Epithelial cell of proximal tubule (primary cell): ENCODE data around the gene CELF4. TPM values are rescaled to one million over a fixed set of nuclear protein-coding genes. Genes with fewer than 3 reads are reported as not detected.

ENCODE experiments used
- DNase-seq: peaks from one replicate; pipeline ENCODE4 v3.0.0-alpha.2; 2011; ENCODE audit warnings: low read depth
- H3K4me3 ChIP-seq: 2 replicates; pipeline ENCODE4 v1.5.1; 2011; ENCODE audit warnings: low read depth, mild to moderate bottlenecking, low read length
- total RNA-seq: library from RNA; depleted of rRNA; stranded (reverse); fragments of >200 nt; gene quantifications from 2 replicates; pipeline ENCODE4 v1.2.3, GENCODE V29; 2015
- TF ChIP-seq, protein P1 (sequence below): conservative IDR thresholded peaks from 2 replicates; pipeline ENCODE4 v1.5.1; 2012; ENCODE audit warnings: low read depth, mild to moderate bottlenecking, low read length

Gene CELF4
- total RNA-seq, 1 donor from 2014 or later, result not detected

DNA sequence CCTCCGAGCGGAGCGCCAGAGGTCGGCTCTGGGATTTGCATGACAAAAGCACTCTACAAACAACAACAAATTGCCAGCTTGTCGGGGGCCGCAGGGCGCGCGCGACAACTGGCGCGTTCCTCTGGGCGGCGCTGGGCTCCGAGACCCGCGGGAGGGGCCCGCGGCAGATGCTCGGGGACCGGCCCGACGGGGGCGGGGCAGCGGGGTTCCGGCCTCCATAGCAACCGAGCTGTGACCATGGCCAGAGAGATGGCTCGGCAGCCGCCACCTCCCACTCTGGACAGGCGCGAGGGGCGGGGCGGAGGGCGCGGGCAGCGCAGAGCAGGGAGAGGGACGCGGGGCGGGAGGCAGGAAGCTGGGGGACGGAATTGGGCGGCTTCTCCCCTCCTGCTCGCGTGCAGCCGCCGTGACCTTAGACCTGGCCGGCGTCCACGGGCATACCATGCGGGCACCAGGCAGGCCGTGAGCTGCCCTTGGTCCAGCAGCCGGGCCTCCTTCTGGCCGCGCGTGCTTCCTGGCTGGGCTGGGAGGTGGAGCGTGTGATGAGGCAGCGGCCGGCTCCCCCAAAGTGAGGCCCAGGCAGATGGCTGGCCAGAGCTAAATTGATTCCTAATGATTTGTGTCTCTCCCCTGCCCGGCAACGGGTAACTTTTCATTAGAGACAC is 171.5 kb downstream of the CELF4 start:
- TF ChIP-seq, protein P1, sequence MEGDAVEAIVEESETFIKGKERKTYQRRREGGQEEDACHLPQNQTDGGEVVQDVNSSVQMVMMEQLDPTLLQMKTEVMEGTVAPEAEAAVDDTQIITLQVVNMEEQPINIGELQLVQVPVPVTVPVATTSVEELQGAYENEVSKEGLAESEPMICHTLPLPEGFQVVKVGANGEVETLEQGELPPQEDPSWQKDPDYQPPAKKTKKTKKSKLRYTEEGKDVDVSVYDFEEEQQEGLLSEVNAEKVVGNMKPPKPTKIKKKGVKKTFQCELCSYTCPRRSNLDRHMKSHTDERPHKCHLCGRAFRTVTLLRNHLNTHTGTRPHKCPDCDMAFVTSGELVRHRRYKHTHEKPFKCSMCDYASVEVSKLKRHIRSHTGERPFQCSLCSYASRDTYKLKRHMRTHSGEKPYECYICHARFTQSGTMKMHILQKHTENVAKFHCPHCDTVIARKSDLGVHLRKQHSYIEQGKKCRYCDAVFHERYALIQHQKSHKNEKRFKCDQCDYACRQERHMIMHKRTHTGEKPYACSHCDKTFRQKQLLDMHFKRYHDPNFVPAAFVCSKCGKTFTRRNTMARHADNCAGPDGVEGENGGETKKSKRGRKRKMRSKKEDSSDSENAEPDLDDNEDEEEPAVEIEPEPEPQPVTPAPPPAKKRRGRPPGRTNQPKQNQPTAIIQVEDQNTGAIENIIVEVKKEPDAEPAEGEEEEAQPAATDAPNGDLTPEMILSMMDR, result no peak
- DNase-seq, result no peak
- H3K4me3 ChIP-seq, result peak overlapping the region; percentile 32

DNA sequence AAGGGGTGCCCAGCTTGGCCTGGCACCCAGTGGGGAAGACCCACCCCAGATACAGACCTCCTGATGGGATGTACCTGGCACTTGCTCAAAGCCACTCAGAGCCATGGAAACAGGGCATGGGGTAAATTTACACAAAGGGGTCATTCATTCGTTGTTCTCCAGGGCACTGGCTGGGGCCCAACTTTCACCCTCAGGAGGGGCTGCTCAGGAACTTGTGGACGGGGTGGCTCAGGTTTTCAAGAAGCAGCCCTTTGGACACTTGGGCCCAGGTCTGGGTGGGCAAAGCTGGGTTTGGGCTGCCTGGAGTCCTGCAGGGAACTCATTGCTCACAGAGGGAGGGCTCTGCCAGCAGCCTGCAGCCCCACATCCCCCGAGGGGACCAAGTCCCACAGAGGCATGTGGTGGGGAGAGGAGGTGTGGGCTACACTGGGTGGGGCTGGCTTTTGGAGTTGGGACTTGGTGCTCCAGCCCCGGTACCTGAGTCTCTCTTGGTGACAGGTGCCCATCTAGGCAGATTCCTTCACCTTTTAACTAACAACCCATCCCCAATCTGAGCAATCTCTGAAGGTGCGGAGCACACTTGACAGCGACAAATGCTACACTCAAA is 172.3 kb downstream of the CELF4 start:
- TF ChIP-seq, protein P1, result no peak
- DNase-seq, result no peak
- no peak overlapping the region for H3K4me3 ChIP-seq

DNA sequence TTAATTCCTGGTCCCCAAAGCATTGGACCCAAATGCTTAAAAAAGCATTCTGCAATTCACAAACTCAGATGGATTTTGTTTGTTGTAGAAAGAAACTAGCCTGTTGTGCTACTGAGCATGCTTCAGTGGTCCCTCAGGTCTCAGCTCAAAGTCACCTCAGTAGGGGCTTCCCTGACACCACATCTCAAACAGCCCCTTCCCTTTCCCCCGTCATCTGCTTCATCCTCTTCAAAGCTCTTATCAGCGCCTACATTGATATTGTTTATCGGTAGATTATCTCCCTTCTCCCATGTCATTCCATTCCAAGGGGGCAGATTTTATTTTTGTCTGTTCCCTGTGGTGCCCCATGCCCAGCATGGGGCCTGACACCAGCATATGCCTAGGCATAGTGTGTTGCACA is 172.9 kb downstream of the CELF4 start:
- H3K4me3 ChIP-seq, result no peak overlapping the region
- TF ChIP-seq, protein P1, result no peak
- no peak for DNase-seq

DNA sequence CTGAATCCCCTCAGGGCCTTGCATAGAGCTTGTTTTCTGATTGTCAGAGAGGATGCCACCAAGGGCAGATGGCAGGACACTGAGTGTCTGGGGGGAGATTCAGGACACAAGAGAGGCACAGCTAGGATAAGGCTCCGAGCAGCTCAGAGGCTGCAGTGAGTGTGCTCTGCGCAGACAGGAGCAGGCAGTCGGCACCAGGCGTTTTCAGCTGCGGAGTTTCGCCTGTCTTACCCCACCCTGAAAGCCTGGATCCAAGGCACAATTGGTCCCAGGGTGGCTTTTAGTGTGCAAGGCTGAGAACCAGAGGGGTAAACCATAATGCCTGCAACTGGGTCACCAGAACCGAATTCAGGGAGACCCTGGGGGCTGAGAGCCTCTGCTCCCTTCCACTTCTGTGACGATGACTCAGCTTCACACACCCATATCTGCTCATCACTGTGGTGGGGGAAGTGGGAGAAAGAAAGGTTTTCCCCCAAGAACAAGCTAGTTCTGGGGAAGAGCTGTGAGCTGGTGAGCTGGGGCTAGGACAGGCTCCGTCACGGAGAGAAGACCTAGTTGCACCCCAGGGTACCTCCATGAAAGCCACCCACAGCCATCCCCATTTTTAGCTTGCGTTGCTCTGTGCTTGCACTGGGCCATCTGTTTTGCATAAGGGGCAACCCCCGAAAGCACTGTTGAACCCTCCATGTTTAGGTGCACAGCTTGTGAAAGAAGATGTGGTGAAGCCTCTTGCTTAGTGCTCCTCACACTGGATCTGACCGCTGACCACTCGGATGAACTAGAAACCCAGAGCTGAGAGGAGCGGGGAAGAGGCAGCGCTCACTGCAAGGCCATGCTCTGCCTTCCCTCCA is 173.7 kb downstream of the CELF4 start:
- DNase-seq, result no peak
- no peak overlapping the region for H3K4me3 ChIP-seq
- TF ChIP-seq, protein P1, result no peak

DNA sequence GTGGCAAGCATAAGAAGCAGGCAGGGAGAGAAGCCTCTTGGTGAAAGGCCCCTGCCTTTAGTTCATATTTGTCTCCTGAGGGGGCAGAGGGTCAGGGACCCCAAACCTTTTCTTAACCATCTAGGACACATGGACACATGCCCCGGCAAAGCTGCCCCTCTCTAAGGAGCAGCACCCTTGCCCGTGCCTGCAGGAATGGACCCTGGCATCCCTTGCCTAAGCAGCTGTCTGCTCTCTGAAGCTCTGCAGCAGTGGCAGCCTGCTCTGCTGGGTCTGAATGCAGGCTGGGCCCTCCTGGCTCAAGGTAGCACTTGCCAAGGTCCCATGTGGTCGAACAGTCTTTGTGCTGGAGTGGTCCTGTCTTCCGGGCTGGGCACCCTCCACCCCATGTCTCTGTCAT is 174.4 kb downstream of the CELF4 start:
- DNase-seq, result no peak
- no peak overlapping the region for H3K4me3 ChIP-seq
- TF ChIP-seq, protein P1, result no peak

DNA sequence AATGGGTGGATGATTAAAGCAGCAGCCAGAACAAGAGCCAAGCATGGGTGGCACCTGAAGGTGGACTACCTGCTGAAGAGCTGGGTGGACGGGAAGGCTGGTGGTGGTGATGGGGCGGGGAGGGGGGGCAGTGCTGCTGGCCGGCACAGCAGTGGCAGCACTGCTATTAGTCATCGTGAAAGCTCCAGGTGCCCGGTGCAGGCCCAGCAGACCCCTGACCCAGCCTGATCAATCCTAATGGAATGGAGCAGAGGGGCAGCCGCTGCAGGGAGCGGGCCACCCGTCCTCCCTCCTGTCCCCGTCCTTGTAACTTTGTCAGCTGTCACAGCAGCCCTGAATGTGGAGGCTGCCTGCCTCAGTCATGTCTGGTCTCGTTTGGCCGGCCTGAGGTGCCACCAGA is 174.9 kb downstream of the CELF4 start:
- TF ChIP-seq, protein P1, result no peak
- no peak for DNase-seq
- H3K4me3 ChIP-seq, result no peak overlapping the region
